Thymus (tissue), 11 donors: ENCODE results near the gene HSPA4. TPM values are rescaled to one million over a fixed set of nuclear protein-coding genes. Genes with fewer than 3 reads are reported as not detected.
A peak's percentile ranks its signal among the peaks of the same experiment; 100 is the strongest.
"Not testable (repeated sequence)": the region's sequence is repeated elsewhere in the genome, so short reads cannot be mapped to it uniquely, and the experiment has no call there.

ENCODE experiments used
- DNase-seq, 9 donors: peaks; one replicate each; pipeline ENCODE4 v3.0.0-alpha.2; 2013; ENCODE audit warnings: low spot score in 9 of 9, low read depth in 6 of 9, missing footprints in 1 of 9
- H3K27ac ChIP-seq, 2 donors: one replicate each; pipeline ENCODE4 v1.5.1; 2013; ENCODE audit warnings: control low read depth in 1 of 2, low read depth in 1 of 2, low read length in 1 of 2, mild to moderate bottlenecking in 1 of 2, moderate library complexity in 1 of 2
- H3K27me3 ChIP-seq, 2 donors: one replicate each; pipeline ENCODE4 v1.5.1; 2013; ENCODE audit warnings: low read length in 1 of 2; ENCODE audit not compliant: control insufficient read depth in 2 of 2, insufficient read depth in 1 of 2
- H3K36me3 ChIP-seq, 2 donors: one replicate each; pipeline ENCODE4 v1.5.1; 2013; ENCODE audit warnings: low read length in 1 of 2, mild to moderate bottlenecking in 1 of 2, moderate library complexity in 1 of 2; ENCODE audit not compliant: control insufficient read depth in 2 of 2, insufficient read depth in 2 of 2
- H3K4me1 ChIP-seq, 2 donors: one replicate each; pipeline ENCODE4 v1.5.1; 2013; ENCODE audit warnings: low read length in 2 of 2; ENCODE audit not compliant: control insufficient read depth in 2 of 2, insufficient read depth in 2 of 2
- H3K4me3 ChIP-seq, 2 donors: one replicate each; pipeline ENCODE4 v1.5.1; 2013; ENCODE audit warnings: low read length in 2 of 2, control low read depth in 1 of 2, mild to moderate bottlenecking in 1 of 2
- H3K9me3 ChIP-seq, 2 donors: one replicate each; pipeline ENCODE4 v1.5.1; 2013; ENCODE audit warnings: low read length in 1 of 2, mild to moderate bottlenecking in 1 of 2; ENCODE audit not compliant: control insufficient read depth in 2 of 2, insufficient read depth in 1 of 2
- WGBS: extraction: QIAGEN DNeasy Blood & Tissue Kit; methylation state at CpG from one replicate; pipeline ENCODE4 v1.1.7; 2013; 5-methylcytosine and 5-hydroxymethylcytosine counted together
- polyA plus RNA-seq: library from polyadenylated mRNA; stranded (reverse); fragments of 200-250 nt; gene quantifications from one replicate; pipeline ENCODE4 v1.2.3, GENCODE V29; 2013
- total RNA-seq: library from RNA; stranded (reverse); fragments of 120-200 nt; gene quantifications from one replicate; pipeline ENCODE4 v1.2.4, GENCODE V29; 2013
- donor health status: healthy.

The HSPA4 gene
- total and polyA plus RNA-seq, 2 donors: 65.4 to 72.0 TPM

DNA sequence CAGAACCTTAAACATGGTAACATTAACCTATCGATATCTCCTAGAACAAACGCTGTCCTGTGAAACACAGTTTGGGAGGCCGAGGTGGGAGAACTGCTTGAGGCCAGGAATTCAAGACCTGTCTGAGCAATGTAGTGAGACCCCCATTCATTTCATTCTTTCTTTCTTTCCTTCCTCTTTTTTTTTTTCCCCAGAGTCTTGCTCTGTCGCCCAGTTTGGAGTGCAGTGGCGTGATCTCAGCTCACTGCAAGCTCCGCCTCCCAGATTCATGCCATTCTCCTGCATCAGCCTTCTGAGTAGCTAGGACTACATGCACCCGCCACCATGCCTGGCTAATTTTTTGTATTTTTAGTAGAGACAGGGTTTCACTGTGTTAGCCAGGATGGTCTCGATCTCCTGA lies 5.3 kb upstream of the HSPA4 start:
- WGBS: 93% methylated on average over 8 of the region's 8 CpGs
- H3K27me3 ChIP-seq, H3K27ac ChIP-seq, H3K9me3 ChIP-seq, H3K4me3 ChIP-seq, DNase-seq, H3K36me3 ChIP-seq: not testable (repeated sequence)
- peaks cover 8 to 12% of the 10 kb centered on the region in 2 donors for H3K4me1 ChIP-seq

DNA sequence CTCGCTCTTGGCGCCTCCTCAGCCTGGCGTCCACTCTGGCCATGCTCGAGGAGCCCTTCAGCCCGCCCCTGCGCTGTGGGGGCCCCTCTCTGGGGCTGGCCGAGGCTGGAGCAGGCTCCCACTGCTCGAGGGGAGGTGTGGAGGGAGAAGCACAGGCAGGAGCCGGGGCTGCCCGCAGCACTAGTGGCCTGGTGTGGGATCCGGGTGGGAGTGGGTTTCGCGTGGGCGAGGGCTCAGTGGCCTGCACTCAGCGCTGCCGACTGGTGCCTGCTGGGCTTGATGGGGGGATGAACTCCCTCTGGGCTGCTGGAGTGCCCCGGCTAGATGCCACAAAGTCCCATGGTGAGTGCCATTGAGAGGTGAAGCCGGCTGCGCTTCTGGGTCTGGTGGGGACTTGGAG lies 4.4 kb upstream of the HSPA4 start:
- DNase-seq: no peak
- H3K36me3 ChIP-seq: no peaks in the 10 kb centered on the region
- no peak overlapping the region for H3K27ac ChIP-seq
- no peaks in the 10 kb centered on the region for H3K27me3 ChIP-seq
- H3K9me3 ChIP-seq: peaks cover 0 to 3% of the 10 kb centered on the region in 2 donors
- peaks cover 8 to 12% of the 10 kb centered on the region in 2 donors for H3K4me1 ChIP-seq
- 98% methylated on average over 19 of the region's 19 CpGs for WGBS
- H3K4me3 ChIP-seq: no peak overlapping the region

DNA sequence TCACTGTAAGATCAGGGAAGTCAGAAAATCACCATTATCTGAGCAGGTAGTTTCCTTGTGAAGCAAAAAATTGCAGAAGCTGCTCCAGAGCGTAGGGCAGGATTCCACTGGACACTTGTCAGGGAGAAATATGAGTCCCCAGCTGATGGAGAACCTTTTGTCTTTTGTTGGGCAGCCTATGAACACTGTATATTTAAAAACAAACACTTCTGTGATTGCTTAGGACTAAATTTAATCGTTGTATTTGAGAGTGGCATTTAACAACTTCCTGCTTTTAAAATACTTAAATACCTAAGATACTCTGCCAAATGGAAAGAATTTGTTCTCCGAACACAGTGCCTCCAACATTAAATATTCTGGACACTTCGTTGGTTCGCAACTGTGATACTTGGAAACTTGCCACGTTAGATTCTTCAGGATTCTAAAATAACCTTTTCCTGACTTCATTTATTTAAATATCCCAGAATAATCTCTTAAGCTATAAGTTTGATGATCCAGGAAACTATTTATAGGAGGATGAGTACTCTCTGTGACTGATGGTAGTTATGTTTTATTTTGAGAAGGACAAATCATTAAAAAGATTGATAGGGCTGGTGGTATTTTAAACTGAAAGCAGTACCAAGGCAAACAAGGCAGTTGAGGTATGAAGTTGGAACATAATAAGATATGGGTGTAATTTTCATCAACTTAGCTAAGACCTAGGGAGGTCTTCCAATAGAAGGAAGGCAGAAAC lies 2.7 kb upstream of the HSPA4 start:
- no peak overlapping the region for H3K4me3 ChIP-seq
- H3K4me1 ChIP-seq: peaks cover 21 to 24% of the 10 kb centered on the region in 2 donors
- WGBS: 92% methylated on average over 6 of the region's 6 CpGs
- H3K27ac ChIP-seq: no peak overlapping the region
- peaks cover 0 to 3% of the 10 kb centered on the region in 2 donors for H3K9me3 ChIP-seq
- H3K36me3 ChIP-seq: no peaks in the 10 kb centered on the region
- DNase-seq: no peak
- no peaks in the 10 kb centered on the region for H3K27me3 ChIP-seq

DNA sequence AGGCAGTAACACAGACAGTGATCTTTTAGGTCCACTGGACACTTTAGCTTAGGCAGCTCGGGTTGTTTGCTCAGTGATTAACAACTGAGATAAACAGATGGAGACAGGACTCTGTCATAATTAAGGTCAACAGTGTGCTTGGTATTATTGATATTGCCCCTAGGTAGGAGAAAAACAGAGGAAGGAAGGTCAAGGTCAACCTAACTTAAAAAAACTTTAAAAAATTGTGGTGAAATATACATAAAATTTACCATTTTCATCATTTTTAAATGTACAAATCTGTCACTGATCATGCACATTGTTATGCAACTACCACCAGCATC lies 2.1 kb upstream of the HSPA4 start:
- H3K36me3 ChIP-seq: no peaks in the 10 kb centered on the region
- H3K27me3 ChIP-seq: no peaks in the 10 kb centered on the region
- no peak overlapping the region for H3K27ac ChIP-seq
- H3K4me1 ChIP-seq: peaks cover 21 to 24% of the 10 kb centered on the region in 2 donors
- H3K4me3 ChIP-seq: no peak overlapping the region
- DNase-seq: no peak
- H3K9me3 ChIP-seq: peaks cover 0 to 3% of the 10 kb centered on the region in 2 donors
- 97% methylated on average over 1 of the region's 1 CpG for WGBS

DNA sequence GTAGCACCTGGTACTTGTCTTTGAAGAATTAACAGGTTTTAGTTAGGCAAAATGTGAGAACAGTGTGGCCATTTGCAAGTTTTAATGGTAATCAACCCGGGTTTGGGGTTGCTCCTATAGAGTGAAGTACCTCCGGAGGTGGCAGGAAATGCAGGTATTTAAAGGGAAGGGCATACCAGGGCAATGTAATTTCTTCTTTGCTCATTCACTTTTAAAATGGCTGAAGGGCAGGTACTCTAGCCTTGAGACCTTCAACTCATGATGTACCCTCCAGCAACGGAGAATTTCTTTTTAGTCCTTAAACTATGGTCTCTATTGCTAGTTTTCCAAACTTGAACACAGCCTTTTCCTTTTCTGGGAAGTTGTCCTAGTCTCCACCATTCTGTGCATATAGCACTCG lies 1.3 kb upstream of the HSPA4 start:
- peak in 4 of 9 donors; percentile 7 to 51 (median 22) for DNase-seq
- WGBS: 50% methylated on average over 4 of the region's 4 CpGs
- Histone ChIP-seq H3K36me3 (no peaks in the 10 kb centered on the region), H3K27ac (peak overlapping the region; percentile 100), H3K4me1 (peaks cover 21 to 24% of the 10 kb centered on the region in 2 donors), H3K27me3 (no peaks in the 10 kb centered on the region), H3K4me3 (peak overlapping the region; percentile 97 to 100), H3K9me3 (peaks cover 0 to 3% of the 10 kb centered on the region in 2 donors)

DNA sequence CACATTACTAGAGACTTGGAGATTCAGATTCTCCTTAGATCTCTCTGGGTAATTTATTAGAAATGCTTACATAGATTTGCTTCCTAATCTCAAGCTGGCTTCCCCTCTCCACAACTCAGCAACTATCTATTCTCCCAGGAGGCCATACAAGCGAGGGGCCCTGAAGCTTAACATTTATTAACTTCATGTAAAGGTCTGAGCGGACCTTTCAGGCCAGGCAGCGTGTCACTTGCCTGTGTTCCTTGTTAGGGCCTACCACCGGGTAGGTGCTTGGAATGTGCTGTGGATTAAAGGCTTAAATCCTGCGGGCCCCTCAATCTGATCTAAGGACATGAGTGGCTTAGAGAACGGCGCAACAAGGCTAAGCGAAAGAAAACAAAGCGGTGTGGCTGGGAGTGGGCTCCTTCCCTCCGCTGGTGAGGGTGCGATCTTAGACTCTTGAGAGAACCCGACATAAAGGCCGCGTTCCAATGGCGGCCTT lies 712 bp upstream of the HSPA4 start:
- H3K9me3 ChIP-seq: peaks cover 0 to 3% of the 10 kb centered on the region in 2 donors
- 3% methylated on average over 15 of the region's 15 CpGs for WGBS
- H3K27ac ChIP-seq: peak overlapping the region; percentile 100
- H3K4me1 ChIP-seq: peaks cover 21 to 29% of the 10 kb centered on the region in 2 donors
- peak in 2 of 9 donors; percentile 18 to 51 for DNase-seq
- H3K27me3 ChIP-seq: no peaks in the 10 kb centered on the region
- peak overlapping the region; percentile 97 to 100 for H3K4me3 ChIP-seq
- peaks cover 0 to 2% of the 10 kb centered on the region in 2 donors for H3K36me3 ChIP-seq

DNA sequence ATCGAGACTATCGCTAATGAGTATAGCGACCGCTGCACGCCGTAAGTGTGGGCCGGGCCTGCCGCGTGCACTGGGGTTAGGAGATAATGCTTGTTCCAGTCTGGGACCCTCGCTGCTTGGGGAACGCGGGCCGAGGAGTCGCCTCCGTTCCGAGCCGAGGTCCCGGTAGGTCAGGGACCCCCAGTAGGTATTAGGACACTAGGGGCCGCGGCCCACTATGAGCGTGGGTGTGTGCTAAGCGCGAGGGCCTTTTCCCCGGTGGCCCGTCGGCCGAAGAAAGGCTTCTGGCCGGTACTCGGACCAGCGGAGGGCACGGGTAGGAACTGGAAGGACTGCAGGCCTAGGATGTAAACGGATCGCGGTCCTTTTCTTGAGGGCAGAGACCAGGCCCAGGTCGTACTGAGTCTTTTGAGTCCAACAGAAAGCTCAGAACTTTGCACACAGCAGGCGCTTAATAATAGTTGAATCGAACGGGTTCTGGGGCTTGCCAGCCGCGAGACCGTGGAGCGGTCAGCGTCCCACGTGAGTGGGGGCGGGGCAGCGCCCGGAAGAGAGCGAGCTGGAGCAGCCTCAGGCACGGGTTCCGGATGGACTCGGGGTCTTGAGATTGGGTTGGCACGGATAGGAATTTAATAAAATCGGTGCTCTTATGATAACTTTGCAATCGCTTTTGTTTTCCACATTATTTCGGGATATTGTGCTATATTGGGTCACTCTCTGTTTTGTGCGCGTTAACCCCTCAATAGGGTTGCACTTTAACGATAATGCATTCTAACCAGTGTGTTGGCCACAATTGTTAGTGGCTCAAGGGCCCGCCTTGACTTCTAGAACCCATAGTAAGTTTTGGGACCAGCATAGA lies 733 bp downstream of the HSPA4 start:
- H3K27me3 ChIP-seq: no peaks in the 10 kb centered on the region
- peak overlapping the region; percentile 97 to 100 for H3K4me3 ChIP-seq
- peak in 6 of 9 donors; percentile 13 to 62 (median 49) for DNase-seq
- 2% methylated on average over 59 of the region's 59 CpGs for WGBS
- peaks cover 21 to 29% of the 10 kb centered on the region in 2 donors for H3K4me1 ChIP-seq
- peak overlapping the region; percentile 100 for H3K27ac ChIP-seq
- H3K36me3 ChIP-seq: peaks cover 0 to 4% of the 10 kb centered on the region in 2 donors
- H3K9me3 ChIP-seq: peaks cover 0 to 3% of the 10 kb centered on the region in 2 donors

DNA sequence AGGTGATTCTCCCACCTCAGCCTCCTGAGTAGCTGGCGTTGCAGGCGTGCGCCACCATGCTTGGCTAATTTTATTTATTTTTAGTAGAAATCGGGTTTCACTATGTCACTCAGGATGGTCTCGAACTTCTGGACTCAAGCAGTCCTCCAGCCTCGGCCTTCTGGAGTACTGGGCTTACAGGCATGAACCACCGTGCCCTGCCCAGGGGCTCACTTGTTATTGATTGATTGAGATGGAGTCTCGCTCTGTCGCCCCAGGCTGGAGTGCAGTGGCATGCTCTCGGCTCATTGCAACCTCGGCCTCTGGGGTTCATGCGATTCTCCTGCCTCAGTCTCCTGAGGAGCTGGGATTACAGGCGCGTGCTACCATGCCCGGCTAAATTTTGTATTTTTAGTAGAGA lies 1.6 kb downstream of the HSPA4 start:
- no peak for DNase-seq
- H3K36me3 ChIP-seq: peaks cover 0 to 4% of the 10 kb centered on the region in 2 donors
- no peaks in the 10 kb centered on the region for H3K9me3 ChIP-seq
- H3K4me3 ChIP-seq: peak overlapping the region; percentile 97 to 100
- H3K27ac ChIP-seq: no peak overlapping the region
- no peaks in the 10 kb centered on the region for H3K27me3 ChIP-seq
- H3K4me1 ChIP-seq: peaks cover 21 to 29% of the 10 kb centered on the region in 2 donors
- WGBS: 98% methylated on average over 15 of the region's 15 CpGs
